Mucosa of stomach (tissue), 1 donor: ENCODE data around the gene TXLNB.

Experiments
- H3K27me3 ChIP-seq: one replicate; pipeline ENCODE4 v1.7.0; 2013; ENCODE audit warnings: mild to moderate bottlenecking, low read length; ENCODE audit not compliant: control insufficient read depth, insufficient read depth
- H3K36me3 ChIP-seq: one replicate; pipeline ENCODE4 v1.7.0; 2013; ENCODE audit warnings: low read length; ENCODE audit not compliant: control insufficient read depth, insufficient read depth
- H3K4me1 ChIP-seq: one replicate; pipeline ENCODE4 v1.7.0; 2013; ENCODE audit warnings: mild to moderate bottlenecking, low read length; ENCODE audit not compliant: control insufficient read depth, insufficient read depth
- H3K4me3 ChIP-seq: one replicate; pipeline ENCODE4 v1.7.0; 2013; ENCODE audit warnings: low read length
- H3K9ac ChIP-seq: one replicate; pipeline ENCODE4 v1.7.0; 2013; ENCODE audit warnings: mild to moderate bottlenecking, low read length, moderate library complexity
- H3K9me3 ChIP-seq: one replicate; pipeline ENCODE4 v1.7.0; 2013; ENCODE audit warnings: mild to moderate bottlenecking, low read length, moderate library complexity; ENCODE audit not compliant: control insufficient read depth
- donor health status: Pancreatic carcinoma.

Gene TXLNB

DNA sequence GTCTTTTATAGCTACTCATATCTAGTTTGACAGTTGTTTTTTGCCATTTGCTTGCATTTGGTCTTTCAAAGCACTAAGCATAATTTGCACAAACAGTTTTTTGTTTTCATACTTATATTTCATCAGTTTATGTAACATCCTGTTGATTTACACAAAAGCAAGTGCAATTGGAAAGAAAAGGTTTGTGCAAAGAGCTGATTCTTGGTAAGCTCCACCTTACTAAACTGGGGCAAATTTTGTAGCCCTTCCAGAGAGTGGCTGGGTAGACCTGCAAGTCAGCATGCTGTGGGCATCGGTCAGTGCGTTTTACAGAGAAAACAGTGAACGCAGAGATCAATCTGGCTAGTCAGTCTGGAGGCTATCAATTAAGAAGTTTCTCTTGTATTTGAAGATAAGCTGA, 34.5 kb downstream of the TXLNB start:
- Histone ChIP-seq H3K4me3 (no peak overlapping the region), H3K27me3 (no peaks in the 10 kb centered on the region), H3K36me3 (no peaks in the 10 kb centered on the region), H3K9me3 (no peaks in the 10 kb centered on the region), H3K9ac (no peak overlapping the region), H3K4me1 (no peaks in the 10 kb centered on the region)

DNA sequence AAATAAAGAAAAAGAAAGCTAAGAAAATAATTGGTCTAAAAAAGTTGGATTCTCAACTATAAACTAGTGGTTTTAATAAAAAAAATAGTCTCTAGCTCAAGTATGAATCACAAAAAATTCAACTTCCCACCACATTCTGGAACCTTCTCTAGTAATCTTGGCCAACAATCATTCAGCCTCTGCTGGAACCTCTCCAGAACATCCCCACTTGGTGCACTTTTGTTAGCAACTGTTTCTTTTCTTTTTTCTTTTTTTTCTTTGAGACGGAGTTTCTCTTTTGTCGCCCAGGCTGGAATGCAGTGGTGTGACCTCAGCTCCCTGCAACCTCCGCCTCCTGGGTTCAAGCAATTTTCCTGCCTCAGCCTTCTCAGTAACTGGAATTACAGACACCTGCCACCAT, 35.7 kb downstream of the TXLNB start:
- no peaks in the 10 kb centered on the region for H3K9me3 ChIP-seq
- H3K36me3 ChIP-seq, result no peaks in the 10 kb centered on the region
- H3K27me3 ChIP-seq, result no peaks in the 10 kb centered on the region

DNA sequence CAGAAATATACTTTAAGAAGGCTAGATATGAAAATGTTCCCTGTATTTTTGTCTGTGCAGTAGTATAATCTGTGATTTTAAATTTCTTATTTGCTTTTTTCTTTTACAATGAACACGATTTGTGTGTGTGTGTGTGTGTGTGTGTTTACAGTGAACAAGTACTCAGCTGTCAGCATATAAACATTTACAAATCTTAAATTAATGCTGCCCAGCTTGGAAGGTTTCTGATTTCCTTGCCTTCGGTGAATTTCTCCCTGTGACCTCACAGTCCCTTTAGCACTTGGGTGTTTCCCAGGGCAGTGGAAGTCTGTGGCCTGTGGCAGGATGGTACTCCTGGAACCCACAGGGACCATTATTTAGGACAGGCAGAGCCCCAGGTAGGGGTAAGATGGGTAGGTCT, 37.6 kb downstream of the TXLNB start:
- Histone ChIP-seq H3K36me3 (no peaks in the 10 kb centered on the region), H3K27me3 (no peaks in the 10 kb centered on the region), H3K4me3 (no peak overlapping the region), H3K9ac (no peak overlapping the region), H3K4me1 (no peaks in the 10 kb centered on the region), H3K9me3 (no peaks in the 10 kb centered on the region)

More for the DNA sequence above, 35.7 kb downstream of the TXLNB start:
- no peaks in the 10 kb centered on the region for H3K4me1 ChIP-seq
- H3K9ac ChIP-seq, result no peak overlapping the region
- no peak overlapping the region for H3K4me3 ChIP-seq

DNA sequence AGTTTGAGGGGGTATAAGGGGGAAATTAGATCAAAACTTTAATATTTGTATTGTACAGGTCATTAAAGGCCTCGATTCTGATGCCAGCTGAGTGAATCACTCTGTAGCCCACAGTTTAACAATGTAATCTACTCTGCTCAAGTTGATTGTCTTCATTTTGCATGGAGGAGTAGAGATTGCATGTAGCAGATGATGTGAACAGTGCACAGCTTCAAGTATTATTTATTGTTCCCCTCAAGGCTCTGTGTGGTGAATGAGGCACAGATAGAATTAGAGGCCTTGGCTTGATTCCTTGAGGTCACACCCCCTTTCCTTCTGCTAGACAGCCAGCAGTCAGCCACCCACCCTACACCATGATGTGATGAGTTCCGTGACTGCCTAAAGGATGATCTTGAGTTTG, 38.1 kb downstream of the TXLNB start:
- Histone ChIP-seq H3K9ac (no peak overlapping the region), H3K27me3 (no peaks in the 10 kb centered on the region), H3K9me3 (no peaks in the 10 kb centered on the region), H3K4me1 (no peaks in the 10 kb centered on the region), H3K36me3 (no peaks in the 10 kb centered on the region), H3K4me3 (no peak overlapping the region)

DNA sequence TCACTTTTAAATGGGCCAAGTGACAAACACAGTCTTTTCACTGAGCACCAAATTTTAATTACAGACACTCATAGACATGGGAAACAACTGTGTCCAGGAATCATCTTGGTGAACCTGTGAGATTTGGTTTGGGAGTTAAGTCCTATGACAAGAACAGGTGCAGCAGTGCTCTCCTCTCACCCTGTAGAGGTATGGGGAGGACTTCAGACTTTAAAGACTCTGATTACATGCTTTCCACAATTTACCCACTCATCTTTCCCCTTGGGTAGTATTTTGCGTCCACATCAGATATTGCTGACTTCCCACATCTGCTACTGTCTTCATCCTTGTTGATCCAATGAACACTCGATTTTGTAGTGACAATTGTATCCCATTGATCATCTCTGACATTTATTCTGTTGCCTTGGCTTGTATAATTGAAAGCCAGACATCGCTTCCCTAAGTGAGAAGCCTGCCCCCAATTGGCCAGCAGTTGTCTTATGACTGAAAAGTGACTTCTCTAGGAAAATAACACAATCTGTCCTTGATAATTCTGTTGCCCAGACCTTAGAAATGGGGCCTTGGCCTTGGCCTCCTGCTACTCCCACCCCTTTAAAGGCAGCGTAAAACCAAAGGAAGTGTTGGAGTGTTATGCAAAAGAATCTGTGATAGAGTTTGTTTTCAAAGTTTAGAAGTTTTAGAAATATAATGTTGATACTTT, 40.0 kb downstream of the TXLNB start:
- Histone ChIP-seq H3K36me3 (no peaks in the 10 kb centered on the region), H3K4me3 (no peak overlapping the region), H3K9ac (no peak overlapping the region), H3K4me1 (no peaks in the 10 kb centered on the region), H3K27me3 (no peaks in the 10 kb centered on the region), H3K9me3 (no peaks in the 10 kb centered on the region)

DNA sequence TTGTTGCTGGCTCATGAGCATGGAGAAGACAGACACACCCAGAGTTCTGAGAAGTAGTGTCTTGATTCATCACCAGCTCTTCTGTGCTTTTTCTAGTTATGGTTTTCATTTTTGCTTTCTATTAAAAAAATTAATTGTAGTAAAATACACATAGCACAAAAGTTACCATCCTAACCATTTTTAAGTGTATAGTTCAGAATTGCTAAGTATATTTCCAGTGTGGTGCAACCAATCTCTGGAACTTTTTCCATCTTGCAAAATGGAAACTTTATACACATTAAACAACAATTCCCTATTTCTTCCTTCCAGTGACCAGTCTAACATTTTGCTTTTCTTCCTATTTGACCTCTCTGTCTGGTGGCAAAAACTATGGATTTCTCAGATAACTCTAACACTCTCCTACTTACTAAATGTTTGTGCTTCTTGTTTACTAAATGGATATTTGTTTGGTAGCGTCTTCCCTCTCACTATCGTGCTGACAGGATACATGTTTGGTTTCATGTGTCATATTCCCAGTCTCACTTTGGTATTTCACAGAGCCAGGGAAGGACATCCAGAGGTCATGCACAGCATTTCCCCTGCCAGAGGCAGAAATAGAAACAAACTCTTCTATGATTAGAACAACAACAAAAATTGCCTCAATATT, 40.6 kb downstream of the TXLNB start:
- H3K4me3 ChIP-seq, result no peak overlapping the region
- no peaks in the 10 kb centered on the region for H3K9me3 ChIP-seq
- H3K36me3 ChIP-seq, result no peaks in the 10 kb centered on the region
- H3K9ac ChIP-seq, result no peak overlapping the region
- no peaks in the 10 kb centered on the region for H3K27me3 ChIP-seq
- no peaks in the 10 kb centered on the region for H3K4me1 ChIP-seq

DNA sequence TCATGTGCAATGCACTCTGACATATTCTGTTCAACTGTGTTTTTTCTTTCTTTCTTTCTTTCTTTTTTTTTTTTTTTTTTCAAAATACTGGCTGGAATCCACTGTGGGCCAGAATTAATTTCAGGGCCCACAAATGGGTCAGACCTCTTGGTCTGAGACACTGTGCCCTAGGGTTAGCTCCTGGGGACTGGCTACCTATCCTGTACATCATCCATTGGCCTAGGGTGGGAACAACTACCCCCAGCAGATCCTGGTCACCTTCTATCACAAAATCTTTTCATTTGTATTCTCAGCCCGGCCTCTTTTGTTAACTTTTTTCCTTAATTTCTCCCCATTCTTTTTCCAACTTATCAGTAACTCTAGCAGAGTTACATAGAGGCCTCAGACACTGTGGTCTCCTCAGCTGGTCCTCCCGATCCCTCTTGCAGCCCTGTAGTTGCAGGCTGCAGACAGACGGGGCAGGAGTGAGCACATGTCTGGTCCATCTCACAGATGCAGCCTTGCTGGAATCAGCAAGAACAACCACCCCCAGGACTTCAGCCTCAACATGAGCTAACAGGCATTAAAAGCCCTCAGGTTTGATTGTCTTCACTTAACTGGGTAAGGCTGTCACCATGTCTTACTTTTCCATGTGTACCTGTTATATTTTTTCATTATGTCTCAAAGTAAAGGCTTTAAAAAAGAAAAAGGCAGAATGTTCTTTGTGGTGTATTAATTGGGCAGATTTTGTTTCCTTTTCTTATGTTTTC, 41.3 kb downstream of the TXLNB start:
- Histone ChIP-seq H3K27me3 (no peaks in the 10 kb centered on the region), H3K4me3 (no peak overlapping the region), H3K4me1 (no peaks in the 10 kb centered on the region), H3K36me3 (no peaks in the 10 kb centered on the region), H3K9me3 (no peaks in the 10 kb centered on the region), H3K9ac (no peak overlapping the region)

DNA sequence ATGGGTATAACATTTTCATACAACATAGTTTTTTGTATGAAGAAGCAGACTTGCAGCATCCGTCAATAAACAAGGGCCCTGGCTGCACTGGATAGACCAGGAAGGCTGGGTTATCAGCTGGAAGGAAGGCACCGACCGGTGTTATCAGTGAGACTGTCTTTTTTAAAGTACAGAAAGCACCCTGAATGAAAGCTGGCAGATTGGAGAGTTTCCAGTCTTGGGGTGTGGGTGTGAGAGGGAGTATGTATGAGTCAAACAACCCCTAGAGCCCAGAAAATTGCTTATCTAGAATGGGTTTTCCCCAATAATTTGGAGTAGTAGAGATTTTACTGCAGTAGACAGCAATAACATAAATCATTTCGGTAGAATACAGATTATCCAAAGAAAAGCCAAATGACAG, 42.4 kb downstream of the TXLNB start:
- Histone ChIP-seq H3K36me3 (no peaks in the 10 kb centered on the region), H3K9ac (no peak overlapping the region), H3K9me3 (no peaks in the 10 kb centered on the region), H3K27me3 (no peaks in the 10 kb centered on the region), H3K4me3 (no peak overlapping the region), H3K4me1 (no peaks in the 10 kb centered on the region)

DNA sequence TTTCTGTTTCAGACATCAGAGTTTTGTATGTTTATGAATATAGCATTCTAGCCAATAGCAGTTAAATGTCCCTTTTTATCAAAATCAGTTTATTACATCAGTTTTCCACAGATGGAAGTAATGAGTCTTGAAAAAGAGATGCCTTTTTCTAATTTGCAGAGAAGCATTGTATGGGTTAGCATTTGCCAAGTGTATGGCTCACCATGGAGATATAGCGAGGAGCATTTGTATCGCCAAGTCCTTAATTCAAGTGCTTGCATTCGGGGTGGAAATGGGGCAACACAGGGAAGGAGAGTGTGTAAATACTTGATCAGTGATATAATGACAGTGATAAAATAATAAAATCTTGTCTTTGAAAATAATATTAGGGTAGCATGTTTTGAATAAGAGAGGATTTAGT, 42.9 kb downstream of the TXLNB start:
- Histone ChIP-seq H3K36me3 (no peaks in the 10 kb centered on the region), H3K4me1 (no peaks in the 10 kb centered on the region), H3K9ac (no peak overlapping the region), H3K4me3 (no peak overlapping the region), H3K9me3 (no peaks in the 10 kb centered on the region), H3K27me3 (no peaks in the 10 kb centered on the region)

DNA sequence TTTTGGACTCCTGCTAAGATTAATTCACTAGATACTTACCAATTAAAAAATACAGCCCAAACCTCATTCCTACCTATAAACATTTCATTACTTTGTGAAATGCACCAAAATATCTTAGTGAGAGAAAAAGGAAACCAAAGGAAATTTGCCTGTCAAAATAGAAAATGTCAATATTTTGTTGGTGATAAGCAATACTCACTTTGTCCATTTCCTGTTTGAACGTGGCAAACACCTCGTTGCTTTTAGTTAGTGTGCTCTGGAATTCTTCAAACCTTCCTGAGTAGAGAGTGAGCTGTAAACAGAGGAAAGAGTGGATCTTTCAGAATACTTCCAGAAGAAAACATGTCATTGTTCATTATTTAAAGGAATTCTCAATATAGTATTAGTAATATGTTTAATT, 44.2 kb downstream of the TXLNB start:
- Histone ChIP-seq H3K9ac (no peak overlapping the region), H3K27me3 (no peaks in the 10 kb centered on the region), H3K36me3 (no peaks in the 10 kb centered on the region), H3K4me3 (no peak overlapping the region), H3K9me3 (no peaks in the 10 kb centered on the region), H3K4me1 (no peaks in the 10 kb centered on the region)

DNA sequence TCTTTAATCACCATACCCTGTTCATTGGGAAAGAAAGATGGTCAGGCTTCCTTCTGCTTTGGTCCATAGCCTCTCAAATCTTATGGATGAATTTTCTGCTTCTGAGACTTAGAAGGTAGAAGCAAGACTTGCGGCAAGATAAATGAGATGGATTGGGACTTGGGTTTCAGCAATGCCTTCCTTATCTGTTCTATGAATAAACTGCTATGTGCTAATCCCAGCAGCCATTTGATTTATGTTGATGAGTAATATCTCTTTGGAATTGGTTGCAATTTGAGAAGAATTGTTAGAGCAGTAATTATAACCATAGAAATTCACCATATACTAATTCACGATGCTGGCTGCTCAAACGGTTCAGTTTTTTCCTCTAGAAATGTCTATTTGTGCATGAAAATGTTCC, 48.3 kb downstream of the TXLNB start:
- Histone ChIP-seq H3K36me3 (no peaks in the 10 kb centered on the region), H3K4me3 (no peak overlapping the region), H3K4me1 (peaks cover 9% of the 10 kb centered on the region), H3K9me3 (no peaks in the 10 kb centered on the region), H3K27me3 (no peaks in the 10 kb centered on the region), H3K9ac (no peak overlapping the region)

DNA sequence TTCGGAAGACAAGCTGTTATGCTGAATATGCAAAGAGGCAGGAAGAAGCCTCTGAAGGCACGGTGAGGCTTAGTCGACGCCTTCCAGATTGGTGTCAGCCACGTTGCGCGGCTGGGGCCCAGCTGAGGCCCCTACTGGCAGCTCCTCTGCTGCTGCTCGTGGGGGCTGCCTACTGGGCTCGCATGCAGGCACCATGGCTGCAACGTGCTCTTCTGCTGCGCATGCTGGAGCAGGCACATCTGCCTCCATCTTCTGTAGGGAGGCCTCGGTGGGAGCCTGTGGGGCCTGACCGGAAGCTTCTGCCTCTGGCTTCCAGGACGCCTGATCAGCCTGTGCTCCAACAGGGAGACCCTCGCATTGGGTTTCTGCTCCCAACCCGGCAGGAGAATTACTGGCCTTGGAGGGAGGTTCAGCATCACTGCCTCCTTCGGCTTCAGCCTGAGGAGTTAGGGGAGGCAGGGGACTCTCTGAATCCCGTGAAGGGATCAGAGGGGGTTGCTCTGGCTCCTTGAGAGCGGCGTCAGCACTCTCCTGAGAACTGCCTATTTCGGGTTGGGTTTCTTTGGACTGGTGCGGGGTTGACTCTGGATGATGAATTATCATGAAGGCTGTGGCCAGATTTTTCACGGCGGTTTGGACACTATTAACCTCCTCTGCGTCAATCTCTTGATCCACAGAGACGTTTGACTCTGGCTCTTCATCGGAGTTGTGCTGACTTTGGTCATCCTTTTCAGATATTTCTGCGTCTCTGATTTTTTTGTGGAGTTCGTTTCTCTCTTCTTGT, 49.1 kb downstream of the TXLNB start:
- no peaks in the 10 kb centered on the region for H3K36me3 ChIP-seq

More for the DNA sequence above, 49.1 kb downstream of the TXLNB start:
- no peak overlapping the region for H3K9ac ChIP-seq
- H3K27me3 ChIP-seq, result no peaks in the 10 kb centered on the region
- no peaks in the 10 kb centered on the region for H3K9me3 ChIP-seq
- peaks cover 9% of the 10 kb centered on the region for H3K4me1 ChIP-seq
- H3K4me3 ChIP-seq, result no peak overlapping the region
